ENCODE results near the gene USP15. TPM values are rescaled to one million over a fixed set of nuclear protein-coding genes. Genes with fewer than 3 reads are reported as not detected.

Gene USP15
- polyA plus RNA-seq, 1 experiment = 21.9 TPM

- Histone ChIP-seq H3K36me3 (ENCODE audit: control insufficient read depth, insufficient read depth, low read length) (no peaks in the 10 kb centered on the region), H3K27me3 (ENCODE audit: control insufficient read depth, insufficient read depth, low read length) (no peaks in the 10 kb centered on the region), H3K4me3 (ENCODE audit: low read depth, low read length) (no peak overlapping the region)
- no peak for DNase-seq (ENCODE audit: low read depth)
- TF ChIP-seq CTCF (IDR thresholded peaks at IDR 0.05; ENCODE audit: insufficient read depth, low read depth, low read length) = no peak
- CTCF ChIA-PET = interaction anchor here (1.1 kb wide), 1 partner anchor 28 kb away, joined by 3 read pairs; no protein-coding TSS in a partner anchor
- POLR2A ChIA-PET = no interaction called here
Measured at GRCh38 chr12:62382526-62382925, 122.3 kb downstream of the USP15 start.

GRCh38 chr12:62396750-62397149, 136.5 kb downstream of the USP15 start:
- H3K36me3 ChIP-seq (ENCODE audit: control insufficient read depth, insufficient read depth, low read length) = no peaks in the 10 kb centered on the region
- H3K27me3 ChIP-seq (ENCODE audit: control insufficient read depth, insufficient read depth, low read length) = no peaks in the 10 kb centered on the region
- DNase-seq (ENCODE audit: low read depth) = no peak
- ChIA-PET POLR2A (no interaction called here), CTCF (no interaction called here)
- TF ChIP-seq CTCF (IDR thresholded peaks at IDR 0.05; ENCODE audit: insufficient read depth, low read depth, low read length) = no peak
- no peak overlapping the region for H3K4me3 ChIP-seq (ENCODE audit: low read depth, low read length)

- no peaks in the 10 kb centered on the region for H3K27me3 ChIP-seq (ENCODE audit: control insufficient read depth, insufficient read depth, low read length)
- no peak for DNase-seq (ENCODE audit: low read depth)
- no peak overlapping the region for H3K4me3 ChIP-seq (ENCODE audit: low read depth, low read length)
- TF ChIP-seq CTCF (IDR thresholded peaks at IDR 0.05; ENCODE audit: insufficient read depth, low read depth, low read length) = no peak
- no peaks in the 10 kb centered on the region for H3K36me3 ChIP-seq (ENCODE audit: control insufficient read depth, insufficient read depth, low read length)
- ChIA-PET POLR2A (no interaction called here), CTCF (no interaction called here)
Measured at GRCh38 chr12:62400135-62400534, 139.9 kb downstream of the USP15 start.

GRCh38 chr12:62401631-62402030, 141.4 kb downstream of the USP15 start:
- no peak for TF ChIP-seq CTCF (IDR thresholded peaks at IDR 0.05; ENCODE audit: insufficient read depth, low read depth, low read length)
- Histone ChIP-seq H3K27me3 (ENCODE audit: control insufficient read depth, insufficient read depth, low read length) (no peaks in the 10 kb centered on the region), H3K4me3 (ENCODE audit: low read depth, low read length) (no peak overlapping the region), H3K36me3 (ENCODE audit: control insufficient read depth, insufficient read depth, low read length) (no peaks in the 10 kb centered on the region)
- POLR2A ChIA-PET = no interaction called here
- CTCF ChIA-PET = no interaction called here
- DNase-seq (ENCODE audit: low read depth) = no peak

GRCh38 chr12:62403031-62403430, 142.8 kb downstream of the USP15 start:
- no peak for DNase-seq (ENCODE audit: low read depth)
- CTCF ChIA-PET = no interaction called here
- Histone ChIP-seq H3K27me3 (ENCODE audit: control insufficient read depth, insufficient read depth, low read length) (no peaks in the 10 kb centered on the region), H3K4me3 (ENCODE audit: low read depth, low read length) (no peak overlapping the region), H3K36me3 (ENCODE audit: control insufficient read depth, insufficient read depth, low read length) (no peaks in the 10 kb centered on the region; the same call in 1 of the 2 replicates)
- POLR2A ChIA-PET = no interaction called here
- TF ChIP-seq CTCF (IDR thresholded peaks at IDR 0.05; ENCODE audit: insufficient read depth, low read depth, low read length) = no peak
